ENCODE data around the gene ZFC3H1. TPM values are rescaled to one million over a fixed set of nuclear protein-coding genes. Genes with fewer than 3 reads are reported as not detected.
"Not testable (repeated sequence)": the region's sequence is repeated elsewhere in the genome, so short reads cannot be mapped to it uniquely, and the experiment has no call there.

The ZFC3H1 gene
- 15.2 TPM for total RNA-seq
- long read RNA-seq, partial matches to known transcripts: 2 of 2 reads
- long read RNA-seq, other reads (novel, unspliced or antisense): 0 of 2 reads

- intact Hi-C loops (cut with DNase I): loop anchor here (1.0 to 2.0 kb wide), 3 partner anchors 23 to 175 kb away; partner anchors contain the start of genes RAB21, TBC1D15 and TMEM19
- DNase-seq (ENCODE audit: missing footprints) (peak; percentile 95), ATAC-seq (peak; percentile 96)
Observed at GRCh38 chr12:71663561-71664410, at the start of gene ZFC3H1, which contains the start of gene THAP2. Gene ZFC3H1, minus strand, starts transcription at chr12:71663848. Its CDS starts 238 bp downstream, at chr12:71663610. Gene THAP2, plus strand, starts transcription at chr12:71664301. Its CDS starts 209 bp downstream, at chr12:71664510.

- intact Hi-C loops (cut with DNase I): no loop called here
- no peak for DNase-seq (ENCODE audit: missing footprints)
- ATAC-seq: no peak
Observed at GRCh38 chr12:71710276-71711125, 46.9 kb upstream of the ZFC3H1 start.

GRCh38 chr12:71708658-71709057 lies 45.0 kb upstream of the ZFC3H1 start:
- intact Hi-C loops (cut with DNase I): no loop called here
- ATAC-seq (no peak), DNase-seq (ENCODE audit: missing footprints) (no peak)

GRCh38 chr12:71704920-71705319 lies 41.3 kb upstream of the ZFC3H1 start:
- intact Hi-C loops (cut with DNase I): no loop called here
- no peak for DNase-seq (ENCODE audit: missing footprints)
- no peak for ATAC-seq

- intact Hi-C loops (cut with DNase I): no loop called here
- ATAC-seq: no peak
- DNase-seq (ENCODE audit: missing footprints): no peak
Observed at GRCh38 chr12:71703206-71703605, 39.6 kb upstream of the ZFC3H1 start.

- ATAC-seq: no peak
- intact Hi-C loops (cut with DNase I): no loop called here
- no peak for DNase-seq (ENCODE audit: missing footprints)
Observed at GRCh38 chr12:71702590-71702989, 38.9 kb upstream of the ZFC3H1 start.

- intact Hi-C loops (cut with DNase I); ATAC-seq; DNase-seq (ENCODE audit: missing footprints): not testable (repeated sequence)
Observed at GRCh38 chr12:71702181-71702580, 38.5 kb upstream of the ZFC3H1 start.

- ATAC-seq (no peak), DNase-seq (ENCODE audit: missing footprints) (no peak)
- intact Hi-C loops (cut with DNase I): no loop called here
Observed at GRCh38 chr12:71695782-71696181, 32.1 kb upstream of the ZFC3H1 start.

GRCh38 chr12:71694099-71694820 lies 30.6 kb upstream of the ZFC3H1 start:
- no peak for DNase-seq (ENCODE audit: missing footprints)
- intact Hi-C loops (cut with DNase I): no loop called here

GRCh38 chr12:71693651-71694050 lies 30.0 kb upstream of the ZFC3H1 start:
- ATAC-seq; DNase-seq (ENCODE audit: missing footprints); intact Hi-C loops (cut with DNase I): not testable (repeated sequence)

More at GRCh38 chr12:71694099-71694820, 30.6 kb upstream of the ZFC3H1 start:
- peak; percentile 65 for ATAC-seq

GRCh38 chr12:71693126-71693525 lies 29.5 kb upstream of the ZFC3H1 start:
- ATAC-seq (no peak), DNase-seq (ENCODE audit: missing footprints) (no peak)
- intact Hi-C loops (cut with DNase I): no loop called here

- intact Hi-C loops (cut with DNase I): no loop called here
- no peak for DNase-seq (ENCODE audit: missing footprints)
- ATAC-seq: no peak
Observed at GRCh38 chr12:71691504-71692129, 28.0 kb upstream of the ZFC3H1 start.

- intact Hi-C loops (cut with DNase I): loop anchor here (5.0 kb wide), 1 partner anchor 58 kb away; no protein-coding TSS in a partner anchor
- ATAC-seq (no peak), DNase-seq (ENCODE audit: missing footprints) (no peak)
Observed at GRCh38 chr12:71688961-71689570, 25.4 kb upstream of the ZFC3H1 start.

- intact Hi-C loops (cut with DNase I): loop anchor here (5.0 kb wide), 1 partner anchor 60 kb away; no protein-coding TSS in a partner anchor
- not testable (repeated sequence) for DNase-seq (ENCODE audit: missing footprints); ATAC-seq
Observed at GRCh38 chr12:71687172-71687571, 23.5 kb upstream of the ZFC3H1 start.

GRCh38 chr12:71686658-71687025 lies 23.0 kb upstream of the ZFC3H1 start:
- ATAC-seq (no peak), DNase-seq (ENCODE audit: missing footprints) (no peak)

GRCh38 chr12:71685914-71686657 lies 22.4 kb upstream of the ZFC3H1 start, which contains the start of gene TMEM19:
Gene TMEM19, plus strand, starts transcription at chr12:71686082. Its CDS starts 599 bp downstream, at chr12:71686681.
- ATAC-seq (peak; percentile 99), DNase-seq (ENCODE audit: missing footprints) (peak; percentile 96)
- intact Hi-C loops (cut with DNase I): loop anchor here (1.0 to 5.0 kb wide), 2 partner anchors 22 to 61 kb away; partner anchors contain the start of gene THAP2

More at GRCh38 chr12:71686658-71687025, 23.0 kb upstream of the ZFC3H1 start:
- intact Hi-C loops (cut with DNase I): loop anchor here (1.0 to 5.0 kb wide), 2 partner anchors 22 to 61 kb away; partner anchors contain the start of gene THAP2

Data from Right ventricle myocardium inferior (tissue), 1 donor.